NOMO-1 treated with DMSO at 0.1 percent for 48 hours (cell line): Measurements from ENCODE around the gene FGR.
"Not testable (repeated sequence)": the region's sequence is repeated elsewhere in the genome, so short reads cannot be mapped to it uniquely, and the experiment has no call there.

Experiments
- DNase-seq: peaks from one replicate; lab custom pipeline; 2025; ENCODE audit not compliant: unreplicated experiment; lab: John Stamatoyannopoulos, UW

Gene FGR

DNA sequence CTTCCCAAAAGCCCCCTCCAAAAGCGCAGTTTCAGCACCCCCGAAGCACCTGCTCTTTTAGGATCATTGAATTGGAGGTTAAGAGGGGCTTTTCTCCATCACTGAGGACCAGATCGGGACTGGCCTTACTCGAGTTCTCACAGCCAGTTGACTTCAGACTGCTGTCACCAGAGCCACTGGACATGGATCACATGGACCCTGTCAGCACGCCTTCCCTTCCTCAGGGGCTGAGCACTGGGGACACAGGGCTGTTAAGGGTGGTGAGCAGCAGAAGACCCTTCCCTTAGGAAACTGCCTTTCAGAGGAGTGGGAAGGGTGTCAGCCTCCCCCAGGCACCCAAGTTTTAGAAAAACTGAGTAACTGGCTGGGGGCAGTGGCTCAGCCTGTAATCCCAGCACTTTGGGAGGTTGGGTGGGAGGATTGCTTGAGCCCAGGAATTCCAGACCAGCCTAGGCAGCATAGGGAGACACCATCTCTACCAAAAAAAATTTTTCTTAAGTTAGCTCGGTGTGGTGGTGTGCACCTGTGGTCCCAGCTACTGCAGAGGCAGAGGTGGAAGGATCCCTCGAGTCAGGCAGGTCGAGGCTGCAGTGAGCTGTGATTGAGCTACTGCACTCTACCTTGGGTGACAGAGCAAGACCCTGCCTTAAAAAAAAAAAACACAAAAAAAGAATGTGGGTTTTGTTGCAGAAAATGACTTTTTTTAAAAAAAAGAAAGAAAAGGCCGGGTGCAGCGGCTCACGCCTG is 584 bp upstream of the FGR start:
- no peak for DNase-seq

DNA sequence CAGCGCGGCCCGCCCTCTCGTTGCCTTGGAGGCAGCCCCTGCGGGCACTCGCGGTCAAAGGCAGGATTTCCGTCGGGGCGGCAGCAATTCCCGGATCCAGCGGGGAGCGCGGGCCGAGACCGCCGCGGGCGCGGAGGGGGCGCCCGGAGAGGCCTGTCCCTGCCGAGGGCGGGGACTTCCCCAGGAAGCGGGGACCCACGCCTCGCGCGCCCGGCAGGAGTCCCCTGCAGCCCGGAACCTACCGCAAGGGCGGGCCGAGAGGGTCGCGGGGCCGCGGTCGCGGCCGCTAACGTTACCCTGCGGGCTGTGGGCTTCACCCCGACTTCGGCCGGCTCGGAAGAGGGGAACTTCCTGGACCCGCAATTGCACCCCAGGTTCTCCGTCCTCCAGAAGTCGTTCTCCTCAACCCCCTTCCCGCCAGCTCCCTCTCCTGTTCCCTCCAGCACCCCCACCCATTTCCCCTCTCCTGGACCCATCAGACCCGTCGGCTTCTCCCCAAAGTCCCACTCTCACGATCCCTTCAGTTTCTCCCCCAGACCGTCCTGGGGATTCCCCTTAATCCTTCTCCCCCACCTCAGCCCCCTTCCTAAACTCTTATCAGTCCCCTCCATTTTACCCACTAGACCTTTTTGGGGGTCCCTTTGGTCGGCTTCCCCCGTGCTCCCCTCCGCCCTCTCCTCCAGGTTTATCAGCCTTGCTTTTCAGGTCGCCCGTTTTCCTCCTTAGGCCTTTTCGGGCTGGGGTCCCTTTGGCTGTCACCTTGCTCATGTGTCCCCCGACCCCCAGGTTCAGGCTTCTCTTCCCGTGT is 604 bp downstream of the FGR start:
- DNase-seq: no peak

DNA sequence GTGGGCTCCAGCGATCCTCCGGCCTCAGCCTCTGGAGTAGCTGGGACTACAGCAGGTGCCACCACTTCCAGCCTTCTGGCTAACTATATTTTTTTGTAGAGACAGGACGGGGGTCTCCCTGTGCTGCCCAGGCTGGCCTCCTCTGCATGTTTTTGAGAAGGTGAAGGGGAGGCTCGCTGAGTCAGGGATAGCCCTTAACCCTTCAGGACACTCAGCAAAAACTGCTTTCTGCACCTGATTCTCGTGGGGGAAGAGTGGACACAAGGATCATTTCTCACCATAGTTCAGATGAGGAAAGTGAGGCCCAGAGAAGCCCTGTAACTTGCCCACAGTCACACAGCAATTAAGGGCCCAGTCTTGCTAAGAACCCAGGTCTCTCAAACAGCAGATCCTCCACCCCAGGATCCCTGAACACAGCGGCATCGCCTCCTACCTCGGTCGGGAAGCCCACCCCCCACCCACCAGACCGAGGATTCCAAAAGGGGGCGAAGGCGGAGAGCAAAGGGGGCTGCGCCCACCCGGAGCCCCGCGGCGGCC is 1.3 kb downstream of the FGR start:
- no peak for DNase-seq

DNA sequence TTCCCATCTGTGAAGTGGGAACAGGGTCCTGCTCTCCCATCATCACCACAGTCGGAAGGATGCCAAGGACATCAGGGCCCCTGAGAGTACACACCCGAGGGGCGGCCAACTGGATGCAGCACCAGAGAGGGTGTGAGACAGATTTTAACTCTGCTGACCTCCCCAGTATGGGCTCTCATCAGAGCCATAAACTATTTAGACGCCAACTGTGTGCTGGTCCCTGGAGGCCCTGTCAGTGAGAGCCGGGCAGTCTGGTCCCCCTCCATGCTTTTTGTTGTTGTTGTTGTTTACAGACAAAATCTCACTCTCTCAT is 1.7 kb downstream of the FGR start:
- no peak for DNase-seq

DNA sequence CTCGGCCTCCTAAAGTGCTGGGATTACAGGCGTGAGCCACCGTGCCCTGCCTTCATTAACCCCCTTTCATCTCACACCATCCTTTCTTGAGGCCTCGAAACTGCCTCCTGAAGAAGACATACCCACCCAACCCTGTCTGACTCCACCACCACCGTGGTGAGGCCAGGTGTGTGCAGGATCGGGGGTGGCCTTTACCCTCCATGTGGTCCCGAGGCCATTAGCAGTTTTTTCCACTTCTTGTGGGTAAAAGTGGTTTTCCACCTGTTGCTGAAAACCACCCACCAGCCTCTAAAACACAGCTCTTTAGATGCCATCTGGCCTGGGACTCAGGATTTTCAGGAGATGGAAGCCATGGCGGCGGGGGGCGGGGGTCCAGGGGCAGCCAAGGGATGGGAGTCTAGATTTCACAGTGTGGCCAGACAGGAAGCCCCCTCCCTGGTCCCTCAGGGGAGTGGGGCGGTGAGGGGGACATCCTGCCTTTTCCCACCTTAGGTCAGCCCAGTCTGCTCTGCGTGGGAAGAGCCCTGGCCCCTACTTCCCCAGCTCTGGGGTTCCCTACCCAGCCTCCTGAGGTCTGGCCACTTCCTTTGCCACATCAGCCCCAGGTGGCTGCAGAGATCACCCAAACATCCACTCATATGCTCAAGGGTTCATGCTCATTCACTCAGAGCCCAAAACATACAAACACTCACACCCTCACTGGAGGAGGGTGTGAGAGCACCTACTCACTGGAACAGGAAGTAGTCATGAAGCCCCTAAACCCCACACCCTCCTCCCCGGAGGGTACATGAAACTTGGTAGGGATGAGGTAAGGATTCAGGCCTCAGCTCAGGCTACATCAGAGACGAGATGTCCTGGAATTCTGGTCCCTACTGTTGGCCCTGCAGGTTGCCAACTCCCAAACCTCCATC is 2.3 kb downstream of the FGR start:
- DNase-seq: no peak

DNA sequence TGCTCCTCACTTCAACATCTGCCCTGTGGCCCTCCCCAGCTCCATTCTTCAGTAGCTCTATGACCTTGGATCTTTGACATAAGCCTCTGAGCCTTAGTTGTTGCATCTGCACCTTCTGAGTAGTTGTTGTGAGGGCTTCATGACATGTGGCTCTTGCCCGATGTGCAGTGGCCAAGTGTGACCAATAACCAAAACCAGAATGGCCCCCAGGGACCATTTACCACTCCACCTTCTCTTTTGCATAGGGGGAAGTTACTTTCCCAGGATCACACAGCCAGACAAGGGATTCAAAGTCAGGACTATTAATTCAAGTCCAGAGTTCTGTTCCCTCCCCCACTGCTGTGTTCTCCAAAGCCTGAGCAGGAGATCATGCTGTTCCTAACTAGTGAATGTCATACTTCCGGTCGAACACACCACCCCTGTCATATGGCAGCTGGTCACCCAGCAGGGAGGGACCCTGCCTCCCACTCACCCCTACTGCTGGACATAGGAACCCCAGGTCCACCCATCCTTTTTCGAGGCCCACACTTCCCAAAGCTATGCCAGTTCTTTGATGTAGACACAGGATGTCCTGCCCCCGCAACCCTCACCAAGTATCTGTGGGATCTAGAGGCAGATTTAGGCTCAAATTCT is 4.0 kb downstream of the FGR start:
- no peak for DNase-seq

DNA sequence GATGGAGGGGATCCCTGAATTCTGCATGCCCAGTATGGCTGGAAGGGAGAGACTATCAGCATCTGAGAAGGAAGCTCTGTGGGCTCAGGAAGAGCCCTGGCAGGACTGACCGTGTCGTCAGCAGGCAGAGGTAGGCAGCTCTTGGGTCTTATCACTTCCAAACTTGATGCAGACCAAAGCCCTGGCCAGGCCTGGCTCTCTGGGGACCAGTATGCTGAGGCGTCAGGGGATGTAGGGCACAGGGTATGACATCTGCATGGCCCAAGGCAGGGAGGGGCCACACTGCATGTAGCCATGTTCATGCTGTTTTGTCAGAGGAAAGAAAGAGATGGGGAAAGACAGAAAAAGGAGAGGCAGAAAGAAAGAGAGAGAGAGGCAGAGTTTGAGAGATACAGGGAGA is 6.3 kb downstream of the FGR start:
- no peak for DNase-seq

DNA sequence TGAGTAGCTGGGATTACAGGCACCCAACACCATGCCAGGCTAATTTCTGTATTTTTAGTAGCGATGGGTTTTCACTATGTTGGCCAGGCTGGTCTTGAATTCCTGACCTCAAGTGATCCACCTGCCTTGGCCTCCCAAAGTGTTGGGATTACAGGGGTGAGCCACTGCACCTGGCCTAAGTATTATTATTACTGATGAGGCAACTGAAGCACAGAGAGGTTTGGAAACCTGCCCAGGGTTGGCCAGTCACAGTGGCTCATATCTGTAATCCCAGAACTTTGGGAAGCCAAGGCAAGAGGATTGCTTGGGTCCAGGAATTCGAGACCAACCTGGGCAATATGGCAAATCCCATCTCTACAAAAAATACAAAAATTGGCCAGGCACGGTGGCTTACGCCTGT is 7.3 kb downstream of the FGR start:
- not testable (repeated sequence) for DNase-seq

DNA sequence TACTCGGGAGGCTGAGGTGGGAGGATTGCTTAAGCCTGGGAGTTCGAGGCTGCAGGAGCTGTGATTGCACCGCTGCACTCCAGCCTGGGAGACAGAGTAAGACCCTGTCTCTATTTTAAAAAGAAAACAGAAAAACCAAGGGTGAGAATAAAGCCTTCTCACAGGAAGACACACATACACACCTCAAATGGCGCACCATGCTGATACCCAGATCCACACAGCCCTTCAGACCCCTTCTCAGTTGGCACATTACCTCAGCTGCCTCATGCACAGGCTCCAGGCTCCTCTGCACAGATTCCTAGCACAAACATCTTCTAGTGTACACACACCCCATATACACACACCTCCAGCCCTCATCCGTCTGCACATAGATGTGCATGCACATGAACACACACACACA is 7.9 kb downstream of the FGR start:
- DNase-seq: no peak

DNA sequence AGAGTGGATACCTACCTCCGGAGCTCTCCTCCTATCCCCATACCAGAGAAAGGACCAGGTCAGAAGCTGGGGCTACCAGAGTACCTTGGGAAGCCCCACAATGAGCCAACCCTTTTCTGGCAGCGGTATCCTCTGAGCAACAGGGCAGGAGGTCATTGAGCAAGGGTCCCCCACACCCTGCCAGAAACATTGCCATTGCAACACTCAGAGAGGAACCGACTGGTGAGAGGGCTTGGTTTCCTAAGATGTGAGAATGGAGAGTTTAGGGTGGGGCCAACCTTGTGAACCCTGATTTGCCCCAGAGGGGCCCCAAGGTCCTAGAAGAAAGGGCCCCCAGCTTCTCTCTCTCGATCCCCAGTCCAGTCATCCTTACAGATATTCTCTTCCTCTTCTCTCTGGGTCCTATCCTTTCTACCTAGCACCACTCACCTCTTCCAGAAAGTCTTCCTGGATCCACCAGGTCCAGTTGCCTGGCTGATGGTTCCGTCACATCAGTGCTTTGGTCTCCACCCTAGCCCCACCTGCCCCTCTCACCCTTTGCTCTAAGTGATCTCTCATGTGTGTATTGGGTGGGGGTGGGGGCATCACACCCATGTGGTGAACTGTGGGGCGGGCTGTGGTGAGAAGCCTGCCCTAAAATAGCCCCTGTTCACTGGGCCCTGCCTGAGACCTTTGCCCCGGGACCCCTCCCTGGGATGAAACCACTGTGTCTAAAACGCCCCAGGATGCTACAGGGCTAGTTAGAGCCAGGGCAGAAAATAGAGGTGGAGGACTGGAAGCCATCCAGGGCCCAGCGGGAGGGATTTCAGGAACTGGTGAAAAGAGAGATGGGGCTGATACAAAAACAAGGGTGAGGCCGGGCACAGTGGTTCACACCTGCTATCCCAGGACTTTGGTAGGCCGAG is 8.7 kb downstream of the FGR start:
- DNase-seq: peak; percentile 97

DNA sequence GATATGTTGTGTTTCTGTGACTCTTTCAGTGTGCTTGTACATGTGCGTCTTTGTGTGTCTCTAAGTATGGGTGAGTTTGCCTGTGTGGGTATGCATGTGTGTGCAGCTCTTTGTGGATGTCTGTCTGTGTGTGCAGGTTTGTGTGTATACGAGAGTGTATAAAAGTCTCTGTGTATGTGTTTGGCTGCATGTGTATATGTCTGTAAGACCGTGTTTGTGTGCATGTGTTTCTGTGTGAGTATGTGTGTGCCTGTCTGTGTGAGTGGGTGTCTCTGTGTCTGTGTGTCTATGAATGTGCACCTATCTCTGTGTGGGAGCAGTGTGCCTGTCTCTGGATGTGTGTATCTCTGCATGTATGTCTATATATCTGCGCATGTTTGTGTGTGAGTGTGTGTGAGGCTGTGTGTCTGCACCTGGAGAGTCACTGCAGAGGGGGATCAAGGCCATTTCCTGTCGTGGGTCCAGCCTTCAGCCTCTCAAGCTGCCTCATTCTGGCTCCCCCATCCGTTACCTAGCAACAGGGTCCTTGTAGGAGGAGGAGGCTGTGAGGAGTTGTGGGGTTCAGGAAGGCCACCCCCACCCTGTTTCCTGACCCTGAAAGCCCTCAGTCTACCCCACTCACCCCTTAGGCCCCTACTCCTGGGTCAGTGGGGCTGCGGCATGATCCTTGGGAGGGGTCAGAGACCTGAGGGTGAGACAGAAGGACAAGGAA is 10.4 kb downstream of the FGR start:
- DNase-seq: no peak

DNA sequence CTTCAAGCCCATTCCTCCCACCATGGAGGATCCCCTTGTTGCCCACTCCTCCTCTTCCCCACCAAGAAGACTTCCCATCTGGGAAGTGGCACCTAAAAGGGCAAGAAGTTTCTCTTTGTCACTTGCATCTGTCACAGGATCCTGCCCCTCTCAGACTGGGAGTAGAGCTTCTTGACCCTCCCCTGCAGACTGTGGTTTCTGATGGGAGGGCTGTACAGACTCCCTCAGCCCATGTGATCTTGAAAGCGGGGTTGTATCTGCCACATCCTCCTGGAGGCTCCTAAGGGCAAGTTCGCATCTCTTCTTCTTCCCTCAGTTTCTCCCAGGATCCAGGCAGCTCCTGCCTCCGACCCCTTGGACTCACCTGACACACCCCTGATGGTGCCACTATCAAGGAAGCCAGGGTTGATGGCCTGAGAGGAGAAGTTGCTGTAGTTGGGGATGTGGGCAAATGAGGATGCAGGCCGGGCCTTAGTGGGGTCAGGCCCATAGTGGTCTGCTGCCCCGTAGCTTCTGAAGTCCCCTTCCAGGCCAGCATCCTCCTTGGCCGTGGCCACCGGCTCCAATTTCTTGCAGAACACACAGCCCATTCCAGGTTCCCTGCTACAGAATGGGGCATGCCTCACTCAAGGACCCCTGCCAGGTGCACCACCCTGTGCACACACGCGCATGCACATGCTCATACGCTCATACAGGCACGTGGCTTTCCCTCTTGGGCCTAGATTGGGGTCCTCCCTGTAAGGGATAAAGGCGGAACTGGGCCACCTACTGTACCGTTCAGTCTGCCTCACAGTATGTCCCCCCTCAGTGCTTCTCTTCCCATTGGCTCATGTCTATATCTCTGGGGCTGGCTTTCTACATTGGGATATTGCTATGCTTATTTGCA is 11.4 kb downstream of the FGR start:
- no peak for DNase-seq

DNA sequence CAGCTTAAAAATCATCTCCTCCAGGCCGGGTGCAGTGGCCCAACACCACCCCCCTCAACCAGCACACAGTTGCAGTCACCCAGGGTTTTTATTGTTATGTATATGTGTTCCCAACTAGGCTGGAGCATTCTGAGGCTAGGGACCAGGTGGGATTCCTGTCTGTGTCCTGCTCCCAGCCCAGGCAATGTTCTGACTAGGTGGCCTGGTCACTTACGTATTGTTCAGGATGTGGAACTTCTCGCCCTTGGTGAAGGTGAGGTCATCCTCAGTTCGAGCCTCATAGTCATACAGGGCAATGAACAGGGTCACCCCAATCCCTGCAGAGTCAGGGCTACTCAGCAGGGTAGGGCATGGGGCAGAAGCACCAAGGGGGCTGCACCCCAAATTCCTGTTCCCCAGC is 12.2 kb downstream of the FGR start:
- DNase-seq: no peak

DNA sequence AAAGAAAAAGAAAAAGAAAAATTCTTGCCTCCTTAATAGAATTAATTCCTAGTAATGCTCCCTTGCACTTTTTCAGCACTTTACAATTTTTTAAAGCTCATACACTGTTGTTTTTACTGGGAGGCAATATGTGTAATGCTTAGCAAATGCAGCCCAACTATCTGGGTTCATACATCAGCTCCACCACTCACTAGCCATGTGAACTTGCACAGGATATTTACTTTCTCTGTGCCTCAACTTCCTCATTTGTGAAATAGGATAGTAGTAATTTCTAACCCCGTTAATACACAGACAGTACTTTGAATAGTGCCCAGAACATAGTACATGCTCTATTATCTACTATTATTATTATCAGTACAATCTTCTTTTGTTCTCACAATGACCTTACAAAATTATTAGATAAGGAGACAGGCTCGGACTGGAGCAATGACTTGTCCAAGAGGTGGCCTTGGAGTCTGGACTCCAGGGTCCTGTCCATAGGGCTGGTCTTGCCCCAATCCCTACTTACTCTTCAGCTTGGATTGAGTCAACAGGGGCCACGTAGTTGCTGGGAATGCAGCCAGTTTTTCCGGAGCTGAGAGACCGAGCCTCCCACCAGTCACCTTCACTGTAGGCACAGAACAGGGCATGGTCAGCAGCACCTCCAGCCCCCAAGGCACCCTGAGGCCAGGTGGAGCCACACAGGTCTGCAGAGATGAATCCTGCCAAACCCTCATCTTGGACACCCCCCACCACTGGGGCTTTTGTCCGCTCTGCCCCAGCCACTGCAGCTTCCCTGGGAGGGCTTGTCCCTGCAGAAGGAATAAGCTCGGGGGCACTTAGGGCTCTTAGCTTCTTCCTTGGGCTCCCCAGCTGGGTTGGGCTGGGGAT is 13.7 kb downstream of the FGR start:
- no peak for DNase-seq

DNA sequence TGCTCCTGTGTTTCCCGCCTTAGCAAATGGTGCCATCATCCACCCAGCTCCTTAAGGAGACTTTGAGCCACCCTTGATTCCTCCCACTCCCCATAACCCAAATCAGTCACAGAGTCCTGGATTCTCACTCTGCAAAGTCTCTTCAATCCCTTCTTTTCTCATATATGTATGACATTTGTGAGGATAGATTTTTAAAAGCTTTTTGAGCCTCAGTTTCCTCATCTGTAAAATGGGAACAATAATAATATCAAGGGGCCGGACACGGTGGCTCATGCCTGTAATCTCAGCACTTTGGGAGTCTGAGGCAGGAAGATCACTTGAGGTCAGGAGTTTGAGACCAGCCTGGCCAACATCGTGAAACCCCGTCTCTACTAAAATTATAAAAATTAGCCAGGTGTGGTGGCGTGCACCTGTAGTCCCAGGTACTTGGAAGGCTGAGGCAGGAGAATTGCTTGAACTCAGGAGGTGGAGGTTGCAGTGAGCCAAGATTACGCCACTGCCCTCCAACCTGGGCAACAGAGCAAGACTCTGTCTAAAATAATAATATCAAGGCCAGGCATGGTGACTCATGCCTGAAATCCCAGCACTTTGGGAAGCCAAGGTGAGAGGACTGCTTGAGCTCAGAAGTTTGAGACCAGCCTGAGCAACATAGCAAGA is 15.1 kb downstream of the FGR start:
- not testable (repeated sequence) for DNase-seq

DNA sequence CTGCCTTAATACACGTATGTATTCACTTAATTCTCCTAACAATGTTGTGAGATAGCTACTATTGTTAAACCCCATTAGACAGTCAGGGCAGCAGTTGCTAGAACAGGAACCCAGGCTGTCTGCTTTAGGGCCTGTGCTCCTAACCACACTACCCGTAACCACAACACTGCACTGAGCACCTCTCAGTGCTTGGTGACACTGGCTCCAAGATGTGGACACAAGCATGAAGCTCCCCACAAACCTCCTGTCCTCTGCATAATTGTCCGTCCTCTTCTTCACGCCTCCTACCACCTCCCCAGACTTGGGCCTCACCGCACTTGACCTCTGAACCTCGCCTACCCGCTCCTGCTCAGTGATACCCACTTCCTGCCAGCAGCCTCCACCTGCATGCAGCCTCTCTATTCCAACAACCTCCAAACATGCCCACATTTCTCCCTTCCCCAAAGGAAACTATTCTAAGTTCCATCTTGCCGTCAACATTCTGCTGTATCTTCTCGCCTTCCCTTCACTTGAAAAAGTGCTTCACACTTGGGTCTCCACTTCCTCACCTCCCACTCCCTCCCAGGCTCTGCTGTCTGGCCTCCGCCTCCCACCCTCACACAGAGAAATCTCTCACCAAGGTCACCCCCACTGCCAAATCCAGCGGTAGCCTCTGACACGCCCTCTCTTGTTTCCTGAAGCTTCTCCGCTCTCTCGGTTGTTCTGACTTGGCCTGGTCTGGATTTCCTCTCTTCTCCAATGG is 16.5 kb downstream of the FGR start:
- peak; percentile 82 for DNase-seq
